GM15510 (cell line): Measurements from ENCODE around the gene PSMD2.

Experiments used
- POLR2A ChIP-seq: IDR thresholded peaks from 3 replicates; pipeline ENCODE4 v1.6.1; 2011; ENCODE audit warnings: borderline replicate concordance; ENCODE audit not compliant: insufficient read length; ENCODE audit errors: extremely low read depth

Gene PSMD2

DNA sequence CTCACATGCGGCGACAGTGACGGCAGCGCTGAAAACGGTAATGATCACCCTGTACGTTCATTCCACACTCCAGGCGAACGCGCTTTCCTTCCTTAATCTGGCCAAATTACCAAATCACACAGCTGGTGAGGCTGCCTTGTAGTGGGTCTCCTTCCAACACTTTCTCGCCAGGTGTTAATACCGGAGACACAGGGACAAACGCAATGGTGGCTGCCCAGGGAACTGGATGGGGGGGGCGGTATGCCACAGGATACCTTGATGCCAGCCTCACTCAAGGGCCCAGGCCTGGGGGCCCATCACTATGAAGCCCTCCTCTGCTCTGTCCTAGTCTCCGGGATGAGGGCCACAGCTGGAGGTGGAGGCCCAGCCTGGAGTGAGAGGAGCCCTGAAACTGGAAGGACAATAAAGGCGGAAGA is 36.3 kb upstream of the PSMD2 start:
- TF ChIP-seq POLR2A: no peak

DNA sequence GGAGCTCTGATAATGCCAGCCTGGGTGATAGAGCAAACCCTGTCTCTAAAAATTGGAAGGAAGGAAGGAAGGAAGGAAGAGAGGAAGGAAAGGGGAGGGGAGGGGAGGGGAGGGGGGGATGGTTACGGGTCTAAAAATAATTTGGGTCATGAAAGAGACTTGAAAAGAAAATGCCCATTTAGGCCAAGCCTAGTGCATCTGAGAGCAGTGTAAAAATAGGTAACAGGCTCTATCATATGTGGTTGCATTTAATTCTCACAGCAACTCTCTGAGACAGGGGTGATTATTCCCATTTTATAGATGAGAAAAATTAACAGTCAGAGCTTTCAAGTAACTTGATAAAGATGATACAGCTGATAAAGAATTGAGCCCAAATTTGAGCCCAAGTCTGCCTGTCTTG is 26.8 kb upstream of the PSMD2 start:
- no peak for TF ChIP-seq POLR2A

DNA sequence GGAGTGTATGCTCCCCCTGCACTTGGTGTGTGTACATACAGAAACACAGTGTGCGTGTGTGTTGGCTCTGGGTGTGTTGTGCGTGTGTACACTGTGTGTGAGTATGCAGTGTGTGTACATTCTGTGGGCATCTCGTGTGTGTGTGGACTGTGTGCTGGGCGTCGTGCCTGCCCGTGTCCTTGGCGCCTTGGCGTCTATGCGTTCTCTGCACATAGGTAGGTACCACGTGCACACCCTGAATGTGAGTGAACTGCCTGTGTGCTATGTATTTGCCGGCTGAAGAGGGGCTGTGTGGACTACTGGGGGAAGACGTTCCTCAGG is 23.7 kb upstream of the PSMD2 start:
- TF ChIP-seq POLR2A: no peak

DNA sequence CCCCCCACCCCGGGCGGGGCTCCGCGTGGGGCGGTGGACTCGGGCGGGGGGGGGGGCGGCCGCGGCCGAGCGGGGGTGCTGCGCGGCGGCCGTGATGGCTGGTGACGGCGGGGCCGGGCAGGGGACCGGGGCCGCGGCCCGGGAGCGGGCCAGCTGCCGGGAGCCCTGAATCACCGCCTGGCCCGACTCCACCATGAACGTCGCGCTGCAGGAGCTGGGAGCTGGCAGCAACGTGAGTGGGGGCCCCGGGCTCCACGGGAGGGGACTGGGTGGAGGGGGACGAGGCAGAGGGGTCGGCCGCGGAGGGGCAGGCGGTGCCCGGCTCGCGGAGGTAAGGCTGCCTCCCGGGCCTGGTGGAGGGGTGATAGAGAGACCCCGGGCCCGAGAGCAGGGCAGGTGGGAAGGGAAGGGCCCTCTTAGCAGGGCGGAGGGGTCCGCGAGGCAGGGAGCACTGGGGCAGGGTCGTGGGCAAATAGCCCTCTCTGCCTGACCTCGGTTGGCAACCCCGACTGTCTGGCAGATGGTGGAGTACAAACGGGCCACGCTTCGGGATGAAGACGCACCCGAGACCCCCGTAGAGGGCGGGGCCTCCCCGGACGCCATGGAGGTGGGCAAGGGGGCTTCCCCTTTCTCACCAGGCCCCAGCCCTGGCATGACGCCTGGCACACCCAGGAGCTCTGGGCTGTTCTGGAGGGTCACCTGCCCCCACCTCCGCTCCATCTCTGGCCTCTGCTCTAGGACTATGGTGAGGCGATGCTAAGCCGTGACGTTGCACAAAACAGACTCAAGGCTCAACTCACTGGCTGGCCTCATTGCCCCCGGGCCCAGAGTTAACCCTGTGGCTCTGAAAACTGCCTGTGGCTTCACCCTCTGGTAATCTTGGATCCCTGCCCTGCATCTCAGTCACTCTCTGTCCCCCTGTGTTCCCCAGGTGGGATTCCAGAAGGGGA is 22.8 kb upstream of the PSMD2 start, which contains the start of gene ECE2:
ECE2 (plus strand) TSS at position 62 of the 950 bp plus-strand sequence; CDS start at position 194, 132 bp downstream.
- no peak for TF ChIP-seq POLR2A

DNA sequence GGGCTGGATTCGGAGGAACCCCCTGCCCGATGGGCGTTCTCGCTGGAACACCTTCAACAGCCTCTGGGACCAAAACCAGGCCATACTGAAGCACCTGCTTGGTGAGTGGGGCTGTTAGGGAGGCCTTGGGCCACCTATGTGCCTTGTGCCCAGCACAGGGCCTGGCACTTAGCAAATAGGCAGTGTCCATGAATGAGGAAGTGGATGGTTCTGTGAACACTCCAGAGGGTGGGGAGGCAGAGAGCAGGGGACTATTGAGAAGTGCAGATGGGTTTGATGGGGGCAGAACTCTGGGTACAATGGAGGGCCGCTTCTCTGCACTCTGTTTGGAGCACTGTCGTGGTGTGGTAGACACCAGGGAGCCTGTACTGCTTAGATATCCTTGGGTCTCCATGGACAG is 21.7 kb upstream of the PSMD2 start:
- no peak for TF ChIP-seq POLR2A

DNA sequence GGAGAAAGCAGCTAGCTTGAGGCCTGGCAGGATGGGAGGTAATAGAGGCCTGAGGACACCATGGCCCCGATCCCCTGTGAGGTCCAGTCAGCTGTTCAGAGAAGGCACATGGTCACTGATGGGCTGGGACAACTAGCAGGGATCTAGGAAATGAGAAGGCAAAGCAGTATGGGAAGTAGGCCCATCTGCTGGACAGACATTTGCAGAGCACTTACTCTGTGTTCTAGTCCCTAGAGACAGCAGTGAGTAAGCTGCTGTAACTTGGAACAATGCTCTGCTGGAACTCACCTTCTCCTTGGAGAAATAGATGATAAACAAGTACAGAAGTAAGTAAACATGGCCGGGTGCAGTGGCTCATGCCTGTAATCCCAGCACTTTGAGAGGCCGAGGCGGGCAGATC is 16.1 kb upstream of the PSMD2 start:
- TF ChIP-seq POLR2A: no peak

DNA sequence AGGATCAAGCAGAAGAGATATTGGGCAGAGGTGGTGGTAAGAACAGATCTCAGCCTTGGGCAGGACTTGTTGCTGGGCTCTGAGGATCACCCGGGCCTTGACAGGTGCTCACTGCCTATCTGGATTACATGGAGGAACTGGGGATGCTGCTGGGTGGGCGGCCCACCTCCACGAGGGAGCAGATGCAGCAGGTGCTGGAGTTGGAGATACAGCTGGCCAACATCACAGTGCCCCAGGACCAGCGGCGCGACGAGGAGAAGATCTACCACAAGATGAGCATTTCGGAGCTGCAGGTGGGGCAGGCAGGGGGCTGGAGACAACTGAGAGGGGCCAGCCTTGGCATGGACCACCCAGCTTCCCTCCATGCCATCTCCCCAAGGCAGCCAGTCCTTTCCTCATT is 15.4 kb upstream of the PSMD2 start:
- TF ChIP-seq POLR2A: no peak

DNA sequence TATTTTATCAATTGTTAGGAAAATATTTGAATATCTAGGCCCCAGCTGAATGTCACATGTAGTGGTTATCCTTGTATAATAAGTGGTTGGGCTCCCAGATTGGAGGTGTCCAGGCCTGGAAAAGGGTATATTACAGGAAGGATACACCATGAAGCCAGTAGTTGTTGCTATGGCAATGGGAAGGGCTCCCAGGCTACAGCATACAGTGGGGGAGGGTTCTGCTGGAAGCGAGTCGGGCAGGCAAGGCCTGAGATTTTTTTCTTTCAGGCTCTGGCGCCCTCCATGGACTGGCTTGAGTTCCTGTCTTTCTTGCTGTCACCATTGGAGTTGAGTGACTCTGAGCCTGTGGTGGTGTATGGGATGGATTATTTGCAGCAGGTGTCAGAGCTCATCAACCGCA is 14.3 kb upstream of the PSMD2 start:
- no peak for TF ChIP-seq POLR2A

DNA sequence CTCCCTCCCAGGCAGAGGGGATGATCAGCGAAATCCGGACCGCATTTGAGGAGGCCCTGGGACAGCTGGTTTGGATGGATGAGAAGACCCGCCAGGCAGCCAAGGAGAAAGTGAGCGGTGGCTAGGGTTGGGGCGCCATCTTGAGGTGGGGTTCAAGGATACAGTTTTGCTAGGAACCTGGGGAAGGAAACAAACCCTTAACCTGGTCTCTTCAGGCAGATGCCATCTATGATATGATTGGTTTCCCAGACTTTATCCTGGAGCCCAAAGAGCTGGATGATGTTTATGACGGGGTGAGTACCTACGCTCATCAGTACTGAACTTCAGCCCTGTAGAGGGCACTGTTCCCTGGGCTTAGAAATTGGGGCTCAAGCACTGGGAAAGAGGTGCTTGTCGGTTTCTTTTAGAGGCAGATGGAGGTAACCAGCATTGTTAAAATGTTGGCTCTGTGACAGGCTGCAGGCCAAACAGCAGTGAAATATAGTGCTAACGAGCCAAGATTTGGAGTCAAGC is 9.6 kb upstream of the PSMD2 start:
- no peak for TF ChIP-seq POLR2A

DNA sequence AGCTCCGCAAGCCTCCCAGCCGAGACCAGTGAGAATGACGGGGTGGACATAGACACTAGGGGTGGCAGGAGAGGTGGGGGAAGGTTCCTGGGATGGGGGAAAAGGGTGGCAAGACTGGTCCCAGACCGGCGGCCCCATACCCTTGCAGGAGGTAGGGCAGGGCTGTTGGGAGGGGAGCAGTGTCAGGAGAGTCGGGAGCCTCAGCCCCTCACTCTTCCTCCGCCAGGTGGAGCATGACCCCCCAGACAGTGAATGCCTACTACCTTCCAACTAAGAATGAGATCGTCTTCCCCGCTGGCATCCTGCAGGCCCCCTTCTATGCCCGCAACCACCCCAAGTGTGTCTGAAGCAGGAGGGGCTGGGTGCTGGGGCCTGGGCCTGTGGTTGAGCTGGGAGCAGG is 8.7 kb upstream of the PSMD2 start:
- TF ChIP-seq POLR2A: no peak

DNA sequence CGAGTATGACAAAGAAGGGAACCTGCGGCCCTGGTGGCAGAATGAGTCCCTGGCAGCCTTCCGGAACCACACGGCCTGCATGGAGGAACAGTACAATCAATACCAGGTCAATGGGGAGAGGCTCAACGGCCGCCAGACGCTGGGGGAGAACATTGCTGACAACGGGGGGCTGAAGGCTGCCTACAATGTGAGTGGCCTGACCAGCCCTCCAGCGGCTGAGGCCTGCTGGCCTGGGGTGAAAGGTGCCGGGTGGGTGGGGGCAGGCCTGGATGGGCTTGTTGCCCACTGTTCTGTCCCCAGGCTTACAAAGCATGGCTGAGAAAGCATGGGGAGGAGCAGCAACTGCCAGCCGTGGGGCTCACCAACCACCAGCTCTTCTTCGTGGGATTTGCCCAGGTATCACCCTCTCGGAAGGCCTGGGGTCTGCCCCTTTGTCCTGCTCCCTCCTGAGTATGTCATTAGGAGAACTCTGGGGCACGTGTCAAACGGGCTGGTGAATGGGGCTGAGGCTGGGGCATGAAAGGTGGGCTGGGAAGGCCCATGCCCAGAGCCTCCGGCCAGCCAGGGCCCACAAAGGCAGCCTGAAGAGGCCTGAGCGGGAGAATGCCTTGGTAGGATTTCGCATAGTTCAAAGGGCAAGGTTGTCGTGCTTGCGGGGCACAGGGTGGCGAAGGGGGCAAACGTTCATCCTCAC is 7.8 kb upstream of the PSMD2 start:
- TF ChIP-seq POLR2A: no peak

DNA sequence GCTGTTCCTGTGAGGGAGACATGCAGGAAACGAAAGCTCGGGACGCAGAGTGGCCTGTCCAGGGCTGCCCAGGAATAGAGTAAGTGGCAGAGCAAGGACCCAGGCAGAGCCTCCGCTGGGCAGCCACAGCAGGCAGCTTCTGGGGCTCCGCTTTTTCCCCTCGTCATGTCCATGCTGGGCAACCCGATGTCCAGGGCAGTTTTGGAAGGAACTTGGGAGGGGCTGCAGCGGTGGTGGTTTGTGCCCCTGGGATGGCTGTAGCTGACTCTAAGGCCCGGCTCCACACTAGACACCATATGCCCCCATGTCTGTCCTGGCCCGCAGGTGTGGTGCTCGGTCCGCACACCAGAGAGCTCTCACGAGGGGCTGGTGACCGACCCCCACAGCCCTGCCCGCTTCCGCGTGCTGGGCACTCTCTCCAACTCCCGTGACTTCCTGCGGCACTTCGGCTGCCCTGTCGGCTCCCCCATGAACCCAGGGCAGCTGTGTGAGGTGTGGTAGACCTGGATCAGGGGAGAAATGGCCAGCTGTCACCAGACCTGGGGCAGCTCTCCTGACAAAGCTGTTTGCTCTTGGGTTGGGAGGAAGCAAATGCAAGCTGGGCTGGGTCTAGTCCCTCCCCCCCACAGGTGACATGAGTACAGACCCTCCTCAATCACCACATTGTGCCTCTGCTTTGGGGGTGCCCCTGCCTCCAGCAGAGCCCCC is 7.1 kb upstream of the PSMD2 start:
- no peak for TF ChIP-seq POLR2A

DNA sequence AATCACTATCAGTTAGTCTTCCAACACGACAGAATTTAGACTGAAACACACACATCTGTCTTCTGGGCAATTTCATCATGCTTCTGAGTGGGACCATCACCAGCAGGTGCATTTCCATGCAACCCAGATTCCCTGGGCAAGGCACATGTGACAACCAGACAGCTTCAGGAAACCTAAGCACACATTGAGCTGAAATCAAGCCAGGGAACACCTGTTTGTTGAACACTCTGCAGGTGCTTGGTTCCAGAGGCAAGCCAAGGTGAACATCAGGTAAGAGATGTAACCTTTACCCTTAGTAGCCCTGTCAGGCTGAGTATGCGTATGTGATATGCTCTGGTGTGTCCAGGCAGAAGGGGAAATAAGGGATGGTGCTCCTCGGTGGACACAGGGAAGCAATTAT is 3.3 kb upstream of the PSMD2 start:
- no peak for TF ChIP-seq POLR2A

DNA sequence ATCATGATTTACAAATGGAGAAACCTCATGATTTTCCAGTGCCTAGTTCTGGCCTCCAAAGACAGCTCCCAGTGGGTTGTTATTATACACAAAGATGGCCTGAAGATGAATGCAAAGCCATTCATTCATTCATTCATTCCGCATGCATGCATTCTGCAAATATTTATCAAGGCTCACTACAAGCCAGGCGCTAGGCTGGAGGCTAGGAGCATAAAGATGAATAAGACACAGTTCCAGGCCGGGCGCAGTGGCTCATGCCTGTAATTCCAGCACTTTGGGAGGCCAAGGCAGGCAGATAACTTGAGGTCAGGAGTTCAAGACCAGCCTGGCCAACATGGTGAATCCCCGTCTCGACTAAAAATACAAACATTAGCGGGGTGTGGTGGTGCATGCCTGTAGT is 2.4 kb upstream of the PSMD2 start:
- no peak for TF ChIP-seq POLR2A
